DND-41 (cell line): Measurements from ENCODE around the gene HSBP1.

Experiments
- EZH2 ChIP-seq: IDR thresholded peaks from 3 replicates; pipeline ENCODE4 v1.6.1; 2012; ENCODE audit warnings: borderline replicate concordance, low read depth, mild to moderate bottlenecking, moderate library complexity, low read length, inconsistent platforms; ENCODE audit not compliant: severe bottlenecking
- TF ChIP-seq, protein P1 (sequence below): IDR thresholded peaks from 2 replicates; pipeline ENCODE4 v1.5.1; 2012; ENCODE audit warnings: borderline replicate concordance, low read length, moderate library complexity, mild to moderate bottlenecking; ENCODE audit not compliant: poor library complexity, severe bottlenecking; ENCODE audit errors: extremely low read depth

DNA sequence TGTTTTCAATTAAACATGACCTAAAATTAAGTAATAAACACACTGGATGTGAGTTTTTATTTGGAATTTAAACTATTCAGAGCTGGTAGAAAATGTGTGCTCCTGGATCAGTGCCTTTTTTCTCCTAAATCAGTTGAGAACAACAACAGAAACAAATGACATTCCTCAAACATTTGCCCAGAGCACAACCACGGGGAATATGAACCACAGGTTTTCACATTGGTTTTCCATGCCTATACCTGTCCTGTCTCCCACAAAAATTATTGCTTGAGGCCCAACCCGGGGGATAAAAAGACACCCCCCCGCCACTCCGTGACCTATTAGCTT is 6.8 kb downstream of the HSBP1 start:
- TF ChIP-seq EZH2 = no peak
- TF ChIP-seq, protein P1, sequence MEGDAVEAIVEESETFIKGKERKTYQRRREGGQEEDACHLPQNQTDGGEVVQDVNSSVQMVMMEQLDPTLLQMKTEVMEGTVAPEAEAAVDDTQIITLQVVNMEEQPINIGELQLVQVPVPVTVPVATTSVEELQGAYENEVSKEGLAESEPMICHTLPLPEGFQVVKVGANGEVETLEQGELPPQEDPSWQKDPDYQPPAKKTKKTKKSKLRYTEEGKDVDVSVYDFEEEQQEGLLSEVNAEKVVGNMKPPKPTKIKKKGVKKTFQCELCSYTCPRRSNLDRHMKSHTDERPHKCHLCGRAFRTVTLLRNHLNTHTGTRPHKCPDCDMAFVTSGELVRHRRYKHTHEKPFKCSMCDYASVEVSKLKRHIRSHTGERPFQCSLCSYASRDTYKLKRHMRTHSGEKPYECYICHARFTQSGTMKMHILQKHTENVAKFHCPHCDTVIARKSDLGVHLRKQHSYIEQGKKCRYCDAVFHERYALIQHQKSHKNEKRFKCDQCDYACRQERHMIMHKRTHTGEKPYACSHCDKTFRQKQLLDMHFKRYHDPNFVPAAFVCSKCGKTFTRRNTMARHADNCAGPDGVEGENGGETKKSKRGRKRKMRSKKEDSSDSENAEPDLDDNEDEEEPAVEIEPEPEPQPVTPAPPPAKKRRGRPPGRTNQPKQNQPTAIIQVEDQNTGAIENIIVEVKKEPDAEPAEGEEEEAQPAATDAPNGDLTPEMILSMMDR = no peak
